Esophagus squamous epithelium (tissue), 5 donors: Measurements from ENCODE around the gene EHMT1. TPM values are rescaled to one million over a fixed set of nuclear protein-coding genes. Genes with fewer than 3 reads are reported as not detected.

Experiments
- DNase-seq: peaks from one replicate; lab custom pipeline; 2025; lab: John Stamatoyannopoulos, UW
- H3K27ac ChIP-seq, 4 donors: fragments of 200-600 bp; sonication (generic); one replicate each; pipeline ENCODE4 v1.5.1; 2016 to 2019; ENCODE audit warnings: mild to moderate bottlenecking in 1 of 4
- H3K27me3 ChIP-seq, 4 donors: fragments of 200-600 bp; sonication (generic); 1 replicate in 3 of 4; 2 replicates in 1 of 4; pipeline versions ENCODE4 v1.5.1 to v1.6.0; 2017 to 2021; ENCODE audit warnings: antibody characterized with exemption in 1 of 4
- H3K36me3 ChIP-seq, 3 donors: fragments of 200-600 bp; sonication (generic); one replicate each; pipeline ENCODE4 v1.5.1; 2016 to 2019
- H3K4me1 ChIP-seq, 3 donors: fragments of 200-600 bp; sonication (generic); one replicate each; pipeline ENCODE4 v1.5.1; 2017 to 2019
- H3K4me3 ChIP-seq, 4 donors: fragments of 200-600 bp; sonication (generic); 1 replicate in 3 of 4; 2 replicates in 1 of 4; pipeline ENCODE4 v1.5.1; 2016 to 2019; ENCODE audit warnings: mild to moderate bottlenecking in 2 of 4, moderate library complexity in 1 of 4
- H3K9me3 ChIP-seq, 3 donors: fragments of 200-600 bp; sonication (generic); one replicate each; pipeline ENCODE4 v1.5.1; 2016 to 2019
- POLR2A ChIP-seq, 4 donors: fragments of 450-650 bp; IDR thresholded peaks; one replicate each; pipeline ENCODE4 v1.6.1; 2017; ENCODE audit warnings: antibody characterized with exemption in 4 of 4, mild to moderate bottlenecking in 4 of 4, moderate library complexity in 3 of 4
- WGBS, 2 donors: methylation state at CpG; one replicate each; pipeline ENCODE4 v1.1.5; 2018; 5-methylcytosine and 5-hydroxymethylcytosine counted together
- intact Hi-C: fragments of 100-400 bp; cut with DNase I; formaldehyde crosslinking; loops from one replicate; pipeline ENCODE4 v1.15.0; 2022
- total RNA-seq, 4 donors: library from RNA; depleted of rRNA; stranded (reverse); fragments of >200 nt; gene quantifications; one replicate each; pipeline ENCODE4 v1.1.0, GENCODE V29; 2016
- TF ChIP-seq, protein P1 (sequence below), 6 experiments: fragments of 450-650 bp in 4 of 6; fragments of 200-600 bp in 2 of 6; sonication (generic) in 2 of 6; IDR thresholded peaks; one replicate each; pipeline ENCODE4 v1.5.1; 2016 to 2019; ENCODE audit warnings: antibody characterized with exemption in 6 of 6, mild to moderate bottlenecking in 4 of 6, moderate library complexity in 4 of 6
- donor health status: DM: yes; HTN: yes; CAD: no.

EHMT1 gene
- total RNA-seq, 4 donors from 2014 or later: 42.8 to 87.0 (median 65.0) TPM

- no peaks in the 10 kb centered on the region for H3K27me3 ChIP-seq
- no peak overlapping the region for H3K27ac ChIP-seq
- DNase-seq: no peak
- WGBS, 2 donors: 78 to 88% methylated on average over 10 to 11 of the region's 11 CpGs
- H3K4me3 ChIP-seq: no peak overlapping the region
- intact Hi-C loops: no loop called here
- peaks cover 10 to 93% (median 27%) of the 10 kb centered on the region in 3 donors for H3K36me3 ChIP-seq
- no peak for TF ChIP-seq POLR2A (IDR thresholded peaks at IDR 0.05)
- TF ChIP-seq, protein P1, sequence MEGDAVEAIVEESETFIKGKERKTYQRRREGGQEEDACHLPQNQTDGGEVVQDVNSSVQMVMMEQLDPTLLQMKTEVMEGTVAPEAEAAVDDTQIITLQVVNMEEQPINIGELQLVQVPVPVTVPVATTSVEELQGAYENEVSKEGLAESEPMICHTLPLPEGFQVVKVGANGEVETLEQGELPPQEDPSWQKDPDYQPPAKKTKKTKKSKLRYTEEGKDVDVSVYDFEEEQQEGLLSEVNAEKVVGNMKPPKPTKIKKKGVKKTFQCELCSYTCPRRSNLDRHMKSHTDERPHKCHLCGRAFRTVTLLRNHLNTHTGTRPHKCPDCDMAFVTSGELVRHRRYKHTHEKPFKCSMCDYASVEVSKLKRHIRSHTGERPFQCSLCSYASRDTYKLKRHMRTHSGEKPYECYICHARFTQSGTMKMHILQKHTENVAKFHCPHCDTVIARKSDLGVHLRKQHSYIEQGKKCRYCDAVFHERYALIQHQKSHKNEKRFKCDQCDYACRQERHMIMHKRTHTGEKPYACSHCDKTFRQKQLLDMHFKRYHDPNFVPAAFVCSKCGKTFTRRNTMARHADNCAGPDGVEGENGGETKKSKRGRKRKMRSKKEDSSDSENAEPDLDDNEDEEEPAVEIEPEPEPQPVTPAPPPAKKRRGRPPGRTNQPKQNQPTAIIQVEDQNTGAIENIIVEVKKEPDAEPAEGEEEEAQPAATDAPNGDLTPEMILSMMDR (IDR thresholded peaks at IDR 0.05): no peak
- peaks cover 0 to 8% (median 7%) of the 10 kb centered on the region in 3 donors for H3K9me3 ChIP-seq
- H3K4me1 ChIP-seq: peaks cover 0 to 24% (median 0%) of the 10 kb centered on the region in 3 donors
Measured at GRCh38 chr9:137759117-137759516, 140.3 kb downstream of the EHMT1 start.

- Histone ChIP-seq H3K4me1 (peaks cover 0 to 24% (median 0%) of the 10 kb centered on the region in 3 donors), H3K27ac (no peak overlapping the region), H3K4me3 (no peak overlapping the region), H3K9me3 (peaks cover 0 to 8% (median 7%) of the 10 kb centered on the region in 3 donors), H3K36me3 (peaks cover 10 to 93% (median 26%) of the 10 kb centered on the region in 3 donors), H3K27me3 (no peaks in the 10 kb centered on the region)
- TF ChIP-seq POLR2A (IDR thresholded peaks at IDR 0.05): no peak
- TF ChIP-seq, protein P1 (IDR thresholded peaks at IDR 0.05): no peak
- intact Hi-C loops: no loop called here
- 91 to 92% methylated on average over 11 to 17 of the region's 24 CpGs for WGBS, 2 donors
- DNase-seq: no peak
Measured at GRCh38 chr9:137759649-137760321, 141.0 kb downstream of the EHMT1 start.

DNA sequence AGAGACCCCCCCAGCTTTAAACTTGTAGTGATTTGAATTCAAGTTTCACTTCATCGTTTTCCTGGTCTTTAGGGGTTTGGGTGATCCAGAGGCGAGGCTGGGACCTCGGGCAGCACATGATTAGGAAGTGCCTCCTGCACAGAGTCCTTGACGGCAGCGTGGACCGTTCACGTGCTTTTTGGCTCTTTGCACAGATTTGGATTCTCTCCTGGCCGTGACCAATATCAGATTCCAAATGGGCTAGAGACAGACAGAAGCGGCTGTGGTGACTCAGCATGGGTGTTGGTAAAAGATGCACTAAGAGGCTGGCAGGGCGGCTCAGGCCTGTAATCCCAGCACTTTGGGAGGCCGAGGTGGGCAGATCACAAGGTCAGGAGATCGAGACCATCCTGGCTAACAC, 141.6 kb downstream of the EHMT1 start:
- no peak overlapping the region for H3K4me3 ChIP-seq
- no peak for DNase-seq
- TF ChIP-seq, protein P1 (IDR thresholded peaks at IDR 0.05): no peak
- H3K27ac ChIP-seq: peak overlapping the region in 2 of 4 donors; percentile 6 to 17
- no peaks in the 10 kb centered on the region for H3K27me3 ChIP-seq
- H3K36me3 ChIP-seq: peaks cover 10 to 93% (median 19%) of the 10 kb centered on the region in 3 donors
- peaks cover 0 to 24% (median 0%) of the 10 kb centered on the region in 3 donors for H3K4me1 ChIP-seq
- intact Hi-C loops: no loop called here
- H3K9me3 ChIP-seq: peaks cover 0 to 1% (median 1%) of the 10 kb centered on the region in 3 donors
- WGBS, 2 donors: 89% methylated on average over 10 of the region's 12 CpGs; no CpG with 5 or more reads in 1 of the 2 donors

DNA sequence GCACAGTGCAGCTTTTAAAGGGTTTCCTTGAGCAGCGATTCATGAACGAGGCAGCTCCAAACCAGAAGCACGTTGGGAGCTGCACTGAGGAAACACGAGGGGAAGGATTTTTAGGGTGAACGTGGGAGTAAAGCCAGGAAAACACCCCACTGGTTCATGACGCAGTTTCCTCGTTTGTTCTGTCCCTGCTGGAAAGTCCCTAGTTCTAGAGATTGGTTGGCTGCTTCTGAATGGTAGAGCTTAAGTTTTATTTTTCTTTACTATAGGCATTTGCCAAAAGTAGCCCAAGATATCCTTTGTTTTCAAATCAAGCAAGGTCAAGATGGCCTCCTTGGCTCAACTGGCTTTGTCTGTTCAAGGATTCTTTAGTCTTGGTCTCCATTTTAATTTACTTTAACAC, 142.2 kb downstream of the EHMT1 start:
- Histone ChIP-seq H3K36me3 (peaks cover 10 to 93% (median 18%) of the 10 kb centered on the region in 3 donors), H3K27ac (peak overlapping the region in 3 of 4 donors; percentile 6 to 31 (median 17)), H3K9me3 (no peaks in the 10 kb centered on the region), H3K4me1 (peaks cover 0 to 24% (median 0%) of the 10 kb centered on the region in 3 donors), H3K27me3 (no peaks in the 10 kb centered on the region), H3K4me3 (no peak overlapping the region)
- 20 to 30% methylated on average over 7 of the region's 7 CpGs for whole genome bisulfite sequencing, 2 donors
- TF ChIP-seq, protein P1 (IDR thresholded peaks at IDR 0.05): no peak
- no peak for TF ChIP-seq POLR2A (IDR thresholded peaks at IDR 0.05)
- intact Hi-C loops: no loop called here
- DNase-seq: no peak

DNA sequence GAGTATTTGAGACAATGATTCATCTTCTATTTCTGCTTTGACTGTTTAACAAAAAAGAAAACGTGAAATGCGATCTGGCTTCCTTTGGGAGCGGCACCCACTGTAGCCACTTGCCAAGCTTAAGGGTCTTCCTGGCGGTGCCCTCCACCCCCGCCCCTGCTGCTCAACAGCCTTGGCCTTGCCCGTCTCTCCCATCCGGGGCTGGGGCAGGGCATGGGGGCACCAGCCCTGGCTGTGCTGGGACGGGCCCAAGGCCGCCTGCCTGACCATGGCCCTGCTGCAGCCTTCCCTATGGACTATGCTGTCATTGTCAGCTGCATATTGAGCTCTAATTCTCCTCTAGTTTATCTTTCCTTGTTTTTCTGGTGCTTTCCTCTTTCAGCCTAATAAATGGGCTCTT, 143.0 kb downstream of the EHMT1 start:
- no peaks in the 10 kb centered on the region for H3K9me3 ChIP-seq
- peak overlapping the region in 3 of 4 donors; percentile 11 to 50 (median 36) for H3K27ac ChIP-seq
- WGBS, 2 donors: 82% methylated on average over 6 to 9 of the region's 9 CpGs
- no peak for DNase-seq
- peaks cover 0 to 22% (median 0%) of the 10 kb centered on the region in 3 donors for H3K4me1 ChIP-seq
- intact Hi-C loops: no loop called here
- H3K4me3 ChIP-seq: no peak overlapping the region
- H3K36me3 ChIP-seq: peaks cover 10 to 94% (median 18%) of the 10 kb centered on the region in 3 donors
- TF ChIP-seq, protein P1 (IDR thresholded peaks at IDR 0.05): no peak
- TF ChIP-seq POLR2A (IDR thresholded peaks at IDR 0.05): no peak
- H3K27me3 ChIP-seq: no peaks in the 10 kb centered on the region
